Kidney glomerular epithelial cell (primary cell): ENCODE data around the gene PLIN3.
"Not testable (repeated sequence)": the region's sequence is repeated elsewhere in the genome, so short reads cannot be mapped to it uniquely, and the experiment has no call there.

Experiments used
- DNase-seq: peaks from one replicate; lab custom pipeline; 2025; lab: John Stamatoyannopoulos, UW

Gene PLIN3, protein sequence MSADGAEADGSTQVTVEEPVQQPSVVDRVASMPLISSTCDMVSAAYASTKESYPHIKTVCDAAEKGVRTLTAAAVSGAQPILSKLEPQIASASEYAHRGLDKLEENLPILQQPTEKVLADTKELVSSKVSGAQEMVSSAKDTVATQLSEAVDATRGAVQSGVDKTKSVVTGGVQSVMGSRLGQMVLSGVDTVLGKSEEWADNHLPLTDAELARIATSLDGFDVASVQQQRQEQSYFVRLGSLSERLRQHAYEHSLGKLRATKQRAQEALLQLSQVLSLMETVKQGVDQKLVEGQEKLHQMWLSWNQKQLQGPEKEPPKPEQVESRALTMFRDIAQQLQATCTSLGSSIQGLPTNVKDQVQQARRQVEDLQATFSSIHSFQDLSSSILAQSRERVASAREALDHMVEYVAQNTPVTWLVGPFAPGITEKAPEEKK

DNA sequence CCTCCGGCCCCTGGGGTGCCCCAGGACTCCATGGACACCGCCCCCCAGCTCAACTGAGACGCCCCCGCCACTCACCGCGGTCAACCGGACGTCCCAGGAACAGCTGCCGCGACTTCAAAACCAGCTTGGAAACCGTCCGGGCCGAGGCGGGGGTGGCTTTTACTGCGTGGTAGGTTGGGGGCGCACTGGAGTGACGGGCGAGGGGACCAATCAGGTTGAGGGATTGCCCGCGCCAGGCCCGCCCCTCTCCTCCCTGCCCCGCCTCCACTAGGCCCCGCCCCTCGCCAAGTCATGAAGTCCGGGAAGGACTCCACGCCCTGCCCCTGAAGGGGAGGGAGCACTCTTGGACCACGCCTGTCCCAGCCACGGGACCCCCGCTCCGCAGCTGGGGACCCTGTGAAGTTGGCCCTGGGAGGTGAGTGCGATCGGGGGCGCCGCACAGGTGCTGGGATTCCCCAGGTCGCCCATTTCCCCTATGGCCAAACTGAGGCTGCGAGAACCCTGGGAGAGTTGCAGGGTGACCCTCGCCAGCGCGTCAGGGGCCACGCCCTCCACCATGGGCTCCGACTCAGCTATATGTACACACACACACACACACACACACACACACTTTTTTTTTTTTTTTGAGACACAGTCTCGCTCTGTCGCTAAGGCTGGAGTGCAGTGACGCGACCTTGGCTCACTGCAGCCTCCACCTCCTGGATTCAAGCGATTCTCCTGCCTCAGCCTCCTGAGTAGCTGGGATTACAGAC is at the start of gene PLIN3:
Gene PLIN3, minus strand, starts transcription at position 134 of the 752 bp plus-strand sequence. CDS start 6,273 bp downstream, outside the sequence.
- peak; percentile 91 for DNase-seq

DNA sequence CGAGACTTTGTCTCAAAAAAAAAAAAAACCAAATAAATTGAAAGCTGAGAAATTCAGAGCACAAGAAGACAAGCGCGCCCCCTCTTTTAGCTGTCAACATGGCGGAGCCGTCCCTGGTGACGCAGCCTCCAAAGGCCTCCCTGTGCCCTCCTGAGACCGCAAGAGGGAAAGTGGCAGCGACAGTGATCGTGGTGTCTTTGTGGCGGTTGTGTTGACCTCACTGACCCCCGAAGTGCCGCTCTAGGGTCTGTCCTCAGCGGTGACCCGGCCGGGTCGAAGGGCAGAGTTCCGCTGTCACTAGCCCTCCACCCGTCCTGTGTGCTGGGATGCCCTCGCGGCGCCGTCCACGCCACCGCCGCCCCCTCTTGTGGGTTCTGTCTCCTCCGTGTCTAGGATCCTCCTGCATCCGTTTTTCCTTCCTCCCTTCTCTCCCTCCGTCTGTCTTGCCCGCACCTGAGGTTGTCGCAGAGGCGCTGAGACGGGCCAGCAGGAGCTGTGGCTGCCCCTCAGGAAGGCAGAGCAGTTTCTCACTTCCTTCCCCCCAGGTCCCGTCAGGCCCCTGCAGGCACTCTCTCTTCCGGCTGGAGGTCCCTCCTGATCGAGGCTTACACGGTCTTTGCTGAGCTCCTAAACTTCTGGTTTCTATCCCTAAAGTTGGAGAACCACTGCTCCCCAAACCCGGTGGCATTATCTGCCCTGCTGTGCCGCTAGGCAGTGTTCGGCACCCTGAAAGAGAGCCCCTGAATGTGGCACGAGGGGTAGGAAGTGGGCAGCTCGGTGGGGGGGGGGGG is 49.0 kb upstream of the PLIN3 start:
- no peak for DNase-seq

- peak; percentile 42 for DNase-seq
Measured at GRCh38 chr19:4914736-4915501, 47.5 kb upstream of the PLIN3 start.

- DNase-seq, result no peak
Measured at GRCh38 chr19:4913996-4914735, 46.7 kb upstream of the PLIN3 start.

GRCh38 chr19:4911786-4912672 is 44.6 kb upstream of the PLIN3 start:
- peak; percentile 99 for DNase-seq

- DNase-seq, result no peak
Measured at GRCh38 chr19:4911314-4911713, 43.8 kb upstream of the PLIN3 start.

DNA sequence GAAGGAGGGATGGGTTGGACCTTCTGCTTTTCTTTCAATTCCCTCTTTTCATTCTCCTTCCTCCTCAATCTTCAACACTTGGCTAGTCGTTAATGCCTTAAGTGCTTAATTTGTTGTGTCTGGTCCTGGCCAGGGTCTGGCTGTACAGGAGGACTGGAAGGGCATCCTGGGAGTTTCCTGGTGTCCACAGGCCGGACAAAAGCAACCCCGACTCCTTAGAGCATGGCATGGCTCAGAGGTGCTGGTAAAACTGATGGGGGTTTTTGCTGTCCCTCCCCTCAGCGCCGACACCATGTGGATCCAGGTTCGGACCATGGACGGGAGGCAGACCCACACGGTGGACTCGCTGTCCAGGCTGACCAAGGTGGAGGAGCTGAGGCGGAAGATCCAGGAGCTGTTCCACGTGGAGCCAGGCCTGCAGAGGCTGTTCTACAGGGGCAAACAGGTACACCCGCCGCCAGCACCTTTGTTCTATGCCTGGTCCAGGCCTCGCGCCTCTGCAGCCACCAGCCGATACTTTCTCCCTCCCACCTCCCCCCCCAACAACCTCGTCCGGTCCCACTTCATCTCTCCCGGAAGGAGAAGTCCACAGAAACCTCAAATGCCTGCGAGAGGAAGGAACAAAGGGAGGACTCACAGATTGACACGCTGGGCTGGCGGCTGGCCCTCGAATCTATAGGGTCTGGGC is 43.3 kb upstream of the PLIN3 start:
- DNase-seq, result peak; percentile 6

GRCh38 chr19:4909897-4910593 is 42.6 kb upstream of the PLIN3 start:
- DNase-seq, result peak; percentile 67

DNA sequence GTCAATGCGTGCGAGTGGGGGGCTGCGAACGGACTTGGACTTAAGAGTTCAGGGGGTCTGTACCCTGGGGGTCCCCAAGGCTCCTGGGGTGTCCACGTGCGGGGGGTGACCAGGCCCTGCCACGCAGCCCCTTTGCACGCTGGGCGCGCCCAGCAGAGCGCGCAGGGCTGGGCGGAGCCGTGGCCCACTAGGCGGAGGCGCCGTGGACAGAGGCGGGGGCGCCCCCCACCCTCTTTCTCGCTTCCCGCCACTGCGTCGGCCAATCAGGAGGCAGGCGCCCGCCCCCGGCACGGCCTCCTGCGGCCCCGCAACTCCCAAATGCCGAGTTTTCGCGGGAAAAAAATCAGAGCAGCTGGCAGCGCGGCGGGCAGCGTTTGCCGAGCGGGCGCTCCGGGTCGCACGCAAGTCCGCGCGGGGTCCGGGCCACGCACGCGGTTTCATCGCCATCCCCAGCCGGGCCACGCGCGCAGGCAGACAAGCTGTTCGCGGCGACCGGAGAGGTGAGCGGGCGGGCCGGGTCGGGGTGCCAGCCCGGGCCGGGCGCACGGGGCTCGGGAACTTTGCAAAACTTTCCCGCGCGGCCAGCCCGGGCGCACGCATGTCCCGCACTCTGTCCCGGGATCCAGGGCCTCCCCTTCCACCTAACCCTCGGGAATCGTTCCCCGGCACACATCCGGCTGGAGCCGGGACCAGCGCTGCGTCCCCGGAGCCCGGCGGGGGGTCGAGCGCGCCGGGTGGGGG is 41.9 kb upstream of the PLIN3 start, which contains the start of gene UHRF1:
Gene UHRF1, plus strand, starts transcription at position 346 of the 741 bp plus-strand sequence. CDS start 1,385 bp downstream, outside the sequence.
- no peak for DNase-seq

- DNase-seq, result no peak
Measured at GRCh38 chr19:4908781-4909155, 41.3 kb upstream of the PLIN3 start.

DNA sequence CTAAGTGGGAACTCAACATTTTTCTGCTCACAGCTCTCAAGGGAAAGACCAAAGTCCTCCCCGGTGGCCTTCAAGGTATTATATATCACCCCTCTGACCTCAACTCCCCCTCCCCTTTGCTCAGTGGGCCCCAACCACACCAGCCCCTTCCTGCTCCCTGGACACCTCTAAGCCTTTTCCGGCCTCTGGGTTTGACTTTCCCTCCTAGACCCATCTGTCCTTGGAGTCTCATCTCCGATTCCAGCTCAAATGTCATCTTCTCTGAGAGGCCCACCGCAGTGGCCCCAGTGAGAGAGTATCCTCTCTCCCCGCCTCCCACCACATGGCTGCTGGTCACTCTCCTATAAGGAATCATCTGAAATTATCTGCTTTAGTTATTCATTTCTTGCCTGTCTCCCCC is 40.9 kb upstream of the PLIN3 start:
- no peak for DNase-seq

GRCh38 chr19:4906963-4907362 is 39.5 kb upstream of the PLIN3 start:
- DNase-seq, result no peak

- DNase-seq, result no peak
Measured at GRCh38 chr19:4904481-4904880, 37.0 kb upstream of the PLIN3 start.

DNA sequence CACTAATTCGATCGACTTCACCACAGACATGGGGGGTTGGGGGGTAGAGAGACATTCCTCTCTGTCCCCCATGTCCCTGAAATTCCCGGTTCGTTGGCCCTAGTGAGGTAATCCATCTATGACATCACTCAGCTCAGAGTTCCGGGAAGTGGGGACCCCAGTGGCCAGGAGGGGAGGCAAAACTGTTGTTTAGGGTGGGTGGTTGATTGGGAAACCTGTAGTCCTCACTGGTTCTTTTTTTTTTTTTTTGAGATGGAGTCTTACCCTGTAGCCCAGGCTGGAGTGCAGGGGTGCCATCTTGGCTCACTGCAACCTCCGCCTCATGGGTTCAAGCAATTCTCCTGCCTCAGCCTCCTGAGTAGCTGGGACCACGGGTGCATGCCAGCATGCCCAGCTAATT is 35.3 kb upstream of the PLIN3 start, which contains the start of gene ARRDC5:
Gene ARRDC5, minus strand, starts transcription at position 101 of the 400 bp plus-strand sequence. Its CDS starts 71 bp downstream, at position 30.
- DNase-seq, result no peak

GRCh38 chr19:4900879-4901278 is 33.4 kb upstream of the PLIN3 start:
- DNase-seq, result not testable (repeated sequence)

- DNase-seq, result no peak
Measured at GRCh38 chr19:4897146-4897545, 29.7 kb upstream of the PLIN3 start.

- DNase-seq, result no peak
Measured at GRCh38 chr19:4896372-4896771, 28.9 kb upstream of the PLIN3 start.

DNA sequence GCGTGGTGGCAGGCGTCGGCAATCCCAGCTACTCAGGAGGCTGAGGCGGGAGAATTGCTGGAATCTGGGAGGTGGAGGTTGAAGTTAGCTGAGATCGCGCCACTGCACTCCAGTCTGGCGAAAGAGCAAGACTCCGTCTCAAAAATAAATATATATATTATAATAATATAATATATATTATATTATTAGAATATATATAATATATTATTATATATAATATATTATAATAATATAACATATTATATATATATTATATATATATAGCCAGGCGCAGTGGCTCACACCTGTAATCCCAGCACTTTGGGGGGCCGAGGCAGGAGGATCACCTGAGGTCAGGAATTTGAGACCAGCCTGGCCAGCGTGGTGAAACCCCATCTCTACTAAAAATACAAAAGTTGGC is 25.5 kb upstream of the PLIN3 start:
- not testable (repeated sequence) for DNase-seq
